Activated CD8-positive, alpha-beta T cell treated with anti-CD3 and anti-CD28 coated beads for 36 hours (primary cell): Measurements from ENCODE around the gene ADARB2. TPM values are rescaled to one million over a fixed set of nuclear protein-coding genes. Genes with fewer than 3 reads are reported as not detected.

Experiments used
- ATAC-seq: fragments of 200-7000 bp; cut with Tn5 transposase; one replicate; pipeline ENCODE4 v1.10.0; 2021; ENCODE audit warnings: mild to moderate bottlenecking, moderate library complexity
- CTCF ChIA-PET: fragments of 350-600 bp; sonication (Branson Sonifier 250); formaldehyde crosslinking; loops from one replicate; lab custom pipeline; 2021; ENCODE audit warnings: antibody characterized with exemption; lab: Charles Lee
- POLR2A ChIA-PET: fragments of 350-600 bp; sonication (Branson Sonifier 250); formaldehyde crosslinking; loops from one replicate; lab custom pipeline; 2021; ENCODE audit warnings: antibody characterized with exemption; lab: Charles Lee
- DNase-seq: peaks from one replicate; pipeline ENCODE4 v3.0.0-alpha.2; 2020
- H3K27ac Mint-ChIP-seq: one replicate; pipeline ENCODE4 v1.8.0; 2021; ENCODE audit warnings: mild to moderate bottlenecking, mixed read lengths
- H3K27me3 Mint-ChIP-seq: one replicate; pipeline ENCODE4 v1.8.0; 2021; ENCODE audit warnings: mixed read lengths
- H3K36me3 Mint-ChIP-seq: one replicate; pipeline ENCODE4 v1.8.0; 2021; ENCODE audit warnings: low read depth, mixed read lengths
- H3K4me1 Mint-ChIP-seq: one replicate; pipeline ENCODE4 v1.8.0; 2021; ENCODE audit warnings: low read depth, mixed read lengths
- H3K4me3 Mint-ChIP-seq: one replicate; pipeline ENCODE4 v1.8.0; 2021; ENCODE audit warnings: mild to moderate bottlenecking, moderate library complexity, mixed read lengths
- H3K9me3 Mint-ChIP-seq: one replicate; pipeline ENCODE4 v1.8.0; 2021; ENCODE audit warnings: mixed read lengths
- CTCF ChIP-seq: fragments of 200-600 bp; IDR thresholded peaks from one replicate; pipeline ENCODE4 v1.8.0; 2022; ENCODE audit warnings: antibody characterized with exemption, mild to moderate bottlenecking
- intact Hi-C: fragments of 100-400 bp; cut with micrococcal nuclease; formaldehyde crosslinking; loops from one replicate; pipeline ENCODE4 v1.10.0; 2022
- total RNA-seq, 2 experiments: library from RNA; stranded (reverse); gene quantifications; one replicate each; pipeline ENCODE4 v1.2.3, GENCODE V29; 2021

The ADARB2 gene
- total RNA-seq, 2 experiments from 2014 or later = 1.3 to 1.6 TPM

GRCh38 chr10:1200866-1201807, 536.2 kb downstream of the ADARB2 start:
- Mint-ChIP-seq H3K4me1 (no peaks in the 10 kb centered on the region), H3K27me3 (peaks cover 2% of the 10 kb centered on the region), H3K4me3 (no peak overlapping the region), H3K36me3 (no peaks in the 10 kb centered on the region), H3K27ac (no peak overlapping the region), H3K9me3 (no peaks in the 10 kb centered on the region)
- ChIA-PET POLR2A (interaction anchor here (0.6 kb wide), 1 partner anchor 452 kb away, joined by 3 read pairs; no protein-coding TSS in a partner anchor), CTCF (no interaction called here)
- DNase-seq (no peak), ATAC-seq (no peak)
- TF ChIP-seq CTCF = no peak
- intact Hi-C loops = no loop called here

GRCh38 chr10:1199897-1200721, 537.2 kb downstream of the ADARB2 start:
- ChIA-PET CTCF (no interaction called here), POLR2A (interaction anchor here (0.6 kb wide), 1 partner anchor 453 kb away, joined by 3 read pairs; no protein-coding TSS in a partner anchor)
- no peaks in the 10 kb centered on the region for H3K36me3 Mint-ChIP-seq
- no peak overlapping the region for H3K27ac Mint-ChIP-seq
- peaks cover 3% of the 10 kb centered on the region for H3K27me3 Mint-ChIP-seq
- no peak overlapping the region for H3K4me3 Mint-ChIP-seq
- H3K4me1 Mint-ChIP-seq = no peaks in the 10 kb centered on the region
- ATAC-seq (no peak), DNase-seq (no peak)
- intact Hi-C loops = no loop called here
- TF ChIP-seq CTCF = no peak
- no peaks in the 10 kb centered on the region for H3K9me3 Mint-ChIP-seq

- no peak for TF ChIP-seq CTCF
- Mint-ChIP-seq H3K36me3 (no peaks in the 10 kb centered on the region), H3K4me3 (no peak overlapping the region), H3K27me3 (peaks cover 3% of the 10 kb centered on the region), H3K4me1 (no peaks in the 10 kb centered on the region), H3K9me3 (no peaks in the 10 kb centered on the region), H3K27ac (no peak overlapping the region)
- DNase-seq = no peak
- intact Hi-C loops = no loop called here
- no peak for ATAC-seq
- POLR2A ChIA-PET = no interaction called here
- CTCF ChIA-PET = no interaction called here
These were observed 538.0 kb downstream of the ADARB2 start for GRCh38 chr10:1199345-1199673.

GRCh38 chr10:1198453-1199344, 538.6 kb downstream of the ADARB2 start:
- DNase-seq (no peak), ATAC-seq (no peak)
- no peak overlapping the region for H3K27ac Mint-ChIP-seq
- H3K4me1 Mint-ChIP-seq = peaks cover 5% of the 10 kb centered on the region
- H3K4me3 Mint-ChIP-seq = no peak overlapping the region
- intact Hi-C loops = no loop called here
- no peak for TF ChIP-seq CTCF
- ChIA-PET POLR2A (no interaction called here), CTCF (no interaction called here)
- no peaks in the 10 kb centered on the region for H3K9me3 Mint-ChIP-seq
- H3K36me3 Mint-ChIP-seq = no peaks in the 10 kb centered on the region
- H3K27me3 Mint-ChIP-seq = peaks cover 3% of the 10 kb centered on the region
